ENCODE results near the gene DTX1.

Gene DTX1

GRCh38 chr12:113055594-113056380 lies 743 bp upstream of the DTX1 start:
- no peak for DNase-seq (ENCODE audit: low read depth)

DNA sequence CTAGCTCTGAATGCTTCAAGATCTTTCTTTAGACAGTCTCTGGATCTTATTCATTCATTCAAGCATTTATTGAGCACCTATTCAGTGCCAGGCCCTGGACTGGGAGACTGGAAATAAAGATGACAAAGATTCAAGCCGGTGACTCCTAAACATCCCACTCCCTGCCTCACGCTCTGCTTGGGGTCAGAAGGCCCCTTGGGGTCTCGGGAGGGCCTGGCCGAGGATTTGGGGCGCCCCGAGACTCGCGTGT lies 224 bp upstream of the DTX1 start:
- DNase-seq (ENCODE audit: low read depth), result no peak

- no peak for DNase-seq (ENCODE audit: low read depth)
Observed at GRCh38 chr12:113057565-113058485, 1.3 kb downstream of the DTX1 start.

GRCh38 chr12:113058553-113058952 lies 2.0 kb downstream of the DTX1 start:
- DNase-seq (ENCODE audit: low read depth), result no peak

DNA sequence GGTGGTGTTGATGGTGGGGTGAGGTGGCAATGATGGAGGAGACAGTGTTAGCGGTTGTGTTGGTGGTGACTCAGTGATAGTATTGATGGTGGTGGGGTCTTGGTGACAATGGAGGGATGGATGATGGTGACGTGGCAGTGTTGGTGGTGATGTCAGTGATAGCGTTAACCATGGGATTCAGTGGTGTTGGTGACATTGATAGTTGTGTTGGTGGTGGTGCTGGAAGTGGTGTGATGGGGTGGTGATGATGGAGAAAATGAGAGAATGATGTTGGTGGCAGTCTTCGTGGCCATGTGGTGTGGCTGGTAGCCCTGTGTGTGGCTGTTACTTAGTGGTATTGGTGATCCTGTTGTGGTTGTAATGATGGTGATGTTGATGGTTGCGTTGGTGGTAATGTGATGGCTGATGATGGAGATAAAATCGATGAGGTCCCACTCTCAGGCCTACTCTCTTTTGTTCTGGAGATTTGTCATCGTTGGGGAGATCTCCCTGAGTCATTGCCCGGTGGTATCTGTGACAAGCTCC lies 2.6 kb downstream of the DTX1 start:
- no peak for DNase-seq (ENCODE audit: low read depth)

GRCh38 chr12:113060336-113060960 lies 3.9 kb downstream of the DTX1 start:
- no peak for DNase-seq (ENCODE audit: low read depth)

DNA sequence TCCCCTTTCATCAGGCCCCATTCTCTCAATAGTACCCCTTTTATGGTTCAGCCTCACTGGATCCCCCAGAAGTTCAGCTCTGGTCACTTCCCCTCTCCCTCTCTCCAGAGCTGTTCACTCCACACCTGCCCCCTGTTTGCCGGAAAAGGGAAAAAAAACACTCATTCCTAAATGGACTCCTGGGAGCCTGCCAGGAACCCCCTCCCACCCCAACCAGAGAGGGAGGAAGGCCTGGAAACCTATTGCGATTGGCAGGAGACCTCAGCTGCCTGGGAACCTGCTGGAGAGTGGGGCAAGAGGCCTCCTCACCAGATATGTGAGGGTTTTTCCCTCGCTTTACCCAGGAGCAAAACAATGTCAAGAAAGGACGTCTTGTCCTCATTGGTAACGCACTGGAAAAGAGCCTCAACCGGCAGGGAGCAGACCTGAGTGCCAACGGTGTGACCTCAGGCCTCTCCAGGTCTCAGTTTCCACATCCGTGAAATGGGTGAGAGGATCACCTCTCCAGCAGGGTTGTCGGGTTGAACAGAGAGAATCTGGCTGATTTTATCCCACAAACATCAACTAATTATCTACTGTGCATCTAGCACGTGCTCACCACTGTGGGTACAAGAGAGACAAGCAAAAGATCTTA lies 4.6 kb downstream of the DTX1 start:
- no peak for DNase-seq (ENCODE audit: low read depth)

- no peak for DNase-seq (ENCODE audit: low read depth)
Observed at GRCh38 chr12:113062502-113063395, 6.2 kb downstream of the DTX1 start.

DNA sequence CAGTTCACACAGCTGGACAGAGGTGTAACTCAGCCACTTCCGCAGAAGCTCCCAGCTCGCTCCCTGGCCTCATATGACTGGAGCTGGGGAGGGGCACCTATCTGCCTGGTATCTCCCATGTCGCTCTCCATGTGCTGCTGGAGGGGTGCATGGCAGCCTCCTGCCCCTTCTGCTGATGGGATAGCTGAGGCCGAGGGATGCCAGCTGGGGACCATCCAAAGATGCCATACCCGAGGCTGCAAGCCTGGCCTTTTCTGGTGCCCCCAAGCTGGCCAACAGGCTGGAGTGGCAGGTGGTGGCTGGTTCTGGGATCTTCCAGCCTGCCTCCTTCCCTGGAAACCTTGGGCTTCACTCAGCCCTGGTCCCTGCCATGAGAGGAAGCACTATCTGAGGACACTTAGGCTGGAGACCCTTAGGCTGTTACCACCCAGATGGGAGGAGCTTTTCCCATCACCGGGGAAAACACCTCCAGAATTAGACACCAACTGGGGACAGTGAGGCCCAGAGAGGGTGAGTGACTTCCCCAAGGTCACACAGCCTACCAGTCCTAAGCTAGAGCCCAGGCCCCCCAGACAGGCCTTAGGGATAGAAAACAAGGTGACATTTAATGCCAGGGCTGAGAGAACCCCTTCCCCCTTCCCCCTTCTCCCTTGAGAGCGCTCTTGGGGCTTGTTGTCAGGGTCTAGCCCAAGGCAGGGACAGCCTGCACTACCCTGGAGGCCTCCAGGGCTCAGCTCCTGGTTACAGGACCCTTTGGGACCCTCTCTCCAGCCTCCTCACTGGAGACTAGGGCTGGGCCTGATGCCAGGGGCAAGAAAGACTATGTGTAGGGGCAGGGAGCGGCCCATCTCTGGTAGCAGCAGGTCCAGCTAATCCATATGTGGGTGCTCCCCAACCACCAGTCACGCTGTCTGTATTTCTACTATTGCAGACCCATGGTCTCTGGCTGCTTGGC lies 7.1 kb downstream of the DTX1 start:
- no peak for DNase-seq (ENCODE audit: low read depth)

GRCh38 chr12:113064395-113065125 lies 8.0 kb downstream of the DTX1 start:
- no peak for DNase-seq (ENCODE audit: low read depth)

DNA sequence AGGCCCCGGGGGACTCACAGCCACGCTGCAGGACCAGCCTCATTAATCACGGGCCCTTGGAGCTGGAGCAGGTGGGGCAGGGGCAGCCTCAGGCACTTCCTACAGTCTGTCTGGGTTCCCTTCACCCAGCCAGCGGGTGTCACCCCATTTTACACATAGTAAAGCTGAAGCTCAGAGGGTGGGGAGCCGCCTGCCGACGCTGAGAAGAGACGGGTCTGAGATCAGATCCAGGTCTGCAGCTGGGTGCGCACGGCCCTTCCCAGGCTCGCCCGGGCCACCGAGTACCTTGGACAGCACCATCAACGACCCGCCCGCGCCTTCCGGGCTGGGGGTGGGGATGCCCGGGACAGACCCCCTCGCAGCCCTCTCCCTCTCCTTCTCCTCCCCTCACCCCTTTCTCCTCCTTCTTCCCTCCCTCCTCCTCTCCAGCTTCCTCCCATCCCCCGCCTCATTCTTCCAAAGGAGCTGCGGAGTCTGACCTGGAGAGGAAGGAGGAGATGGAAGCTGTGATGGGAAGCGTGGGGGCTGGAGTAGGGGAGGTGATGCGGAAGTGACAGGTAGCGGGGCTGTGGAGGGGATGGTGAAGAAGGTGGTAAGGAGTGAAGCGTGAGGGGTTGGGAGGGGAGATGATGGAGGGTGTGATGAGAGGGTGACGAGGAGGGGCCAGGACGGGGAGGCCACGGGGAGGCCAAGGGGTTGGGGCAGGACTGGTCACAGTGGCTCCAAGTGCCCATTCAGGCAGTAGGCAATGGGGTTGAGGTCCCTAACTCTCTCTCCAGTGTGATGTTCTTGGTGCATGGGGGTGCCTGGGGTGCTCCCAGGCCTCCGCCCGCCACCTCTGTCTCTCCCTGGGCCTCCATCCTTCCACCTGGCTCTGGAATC lies 8.8 kb downstream of the DTX1 start:
- DNase-seq (ENCODE audit: low read depth), result no peak

DNA sequence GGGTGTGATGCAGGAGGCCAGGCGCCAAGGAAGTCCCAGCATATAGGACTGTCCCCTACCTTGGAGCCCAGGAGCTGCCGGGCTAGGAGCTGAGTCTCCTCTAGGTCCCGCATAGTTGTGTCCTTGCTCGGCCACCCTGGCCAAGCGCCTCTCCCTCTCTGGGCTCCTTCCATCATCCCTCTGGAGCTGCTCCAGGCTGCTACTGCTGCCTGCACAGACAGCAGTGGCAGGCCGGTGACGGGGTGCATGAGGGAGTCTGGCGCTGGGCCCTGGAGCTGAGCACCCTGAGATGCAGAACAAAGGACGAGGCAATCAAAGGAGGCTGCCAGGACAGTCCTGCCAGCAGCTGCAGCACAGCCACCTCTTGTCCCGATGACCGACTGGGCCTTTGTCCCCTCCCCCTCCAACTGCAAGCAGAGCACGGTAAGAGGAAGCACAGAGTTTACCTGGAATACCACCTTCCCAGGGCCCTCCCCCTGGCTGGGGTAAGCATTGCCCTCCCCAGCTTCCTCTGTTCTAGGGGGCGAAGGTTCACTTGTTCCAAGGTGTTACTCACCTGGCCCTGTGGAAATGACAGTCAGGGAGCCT lies 10.4 kb downstream of the DTX1 start:
- DNase-seq (ENCODE audit: low read depth), result no peak

DNA sequence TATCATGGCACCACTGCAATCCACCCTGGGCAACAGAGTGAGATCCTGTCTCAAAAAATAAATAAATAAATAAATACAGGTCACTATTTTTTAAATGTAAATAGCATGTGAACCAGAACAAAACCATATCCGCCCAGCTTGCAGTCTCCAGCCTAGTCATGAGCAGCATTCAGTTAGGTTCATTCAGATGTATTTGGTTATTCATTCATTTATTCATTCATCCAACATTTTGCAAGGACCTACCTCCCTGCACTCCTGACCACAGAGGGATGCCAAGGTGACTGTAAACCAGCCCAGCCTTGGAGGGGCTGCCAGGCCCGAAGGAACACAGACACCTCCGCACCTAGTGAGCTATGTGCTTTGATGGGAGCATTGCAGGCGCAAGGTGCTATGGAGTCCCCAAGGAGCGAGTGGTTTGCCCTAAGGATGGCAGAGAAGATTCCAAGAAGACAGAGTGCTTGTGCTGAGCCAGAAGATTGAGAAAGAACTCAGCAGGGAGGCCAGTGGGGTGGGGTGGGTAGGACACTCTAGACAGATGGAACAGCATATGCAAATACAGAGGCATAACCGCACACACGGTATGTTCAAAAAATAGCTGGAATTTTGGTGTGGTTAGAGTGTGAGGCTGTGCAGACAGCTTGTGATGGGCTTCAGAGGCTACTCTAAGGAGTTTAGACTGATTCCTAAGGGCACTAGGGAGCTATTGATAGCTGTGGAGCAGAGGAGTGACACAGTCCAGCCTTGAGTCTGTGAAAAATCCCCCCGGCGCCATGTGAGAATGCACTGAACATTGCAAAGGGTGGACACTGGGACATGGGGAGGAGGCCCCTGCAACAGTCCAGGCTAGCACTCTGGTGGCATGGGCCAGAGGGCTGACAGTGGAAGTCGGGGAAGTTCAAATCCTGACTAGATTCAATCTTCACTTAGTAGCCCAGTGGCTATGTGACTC lies 11.7 kb downstream of the DTX1 start:
- no peak for DNase-seq (ENCODE audit: low read depth)

DNA sequence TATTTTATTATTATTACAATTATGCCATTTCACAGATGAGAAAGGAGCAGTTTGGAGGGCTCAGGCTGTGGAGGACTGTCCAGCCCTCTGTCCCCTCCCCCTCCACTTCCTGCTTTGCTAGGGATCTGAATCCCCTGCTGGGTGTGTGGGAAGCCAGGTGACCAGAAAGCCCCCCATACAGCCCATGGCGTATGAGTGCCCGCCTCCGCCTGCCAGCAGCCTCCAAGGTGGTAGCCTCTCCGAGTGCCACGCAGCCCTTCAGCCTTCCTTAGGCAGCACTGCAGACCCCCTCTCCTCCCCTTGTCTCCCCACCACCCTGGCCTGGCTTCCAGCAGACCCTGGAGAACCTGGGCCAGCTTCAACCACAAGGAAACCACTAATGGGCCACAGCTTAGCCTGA lies 12.6 kb downstream of the DTX1 start:
- no peak for DNase-seq (ENCODE audit: low read depth)

DNA sequence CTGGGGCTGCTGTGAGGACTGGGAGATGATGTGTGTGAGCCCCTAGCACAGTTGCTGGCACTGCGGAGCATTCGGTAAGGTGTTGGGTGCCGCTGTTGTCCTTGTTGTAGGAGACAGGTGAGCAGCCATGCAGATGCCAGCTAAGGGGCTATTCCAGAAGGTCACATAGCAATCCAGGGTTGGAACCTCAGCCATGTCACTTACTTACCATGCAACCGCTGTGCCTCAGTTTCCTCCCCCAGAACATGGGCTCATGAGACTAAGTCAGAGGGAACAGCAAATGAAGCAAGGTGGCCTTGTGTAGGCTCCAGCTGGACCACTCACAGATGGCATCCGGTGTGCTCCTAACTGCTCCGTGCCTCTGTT lies 13.2 kb downstream of the DTX1 start:
- DNase-seq (ENCODE audit: low read depth), result no peak

GRCh38 chr12:113070117-113070906 lies 13.8 kb downstream of the DTX1 start:
- DNase-seq (ENCODE audit: low read depth), result no peak
